SH-SY5Y (cell line): ENCODE data around the gene ASB9.

Experiments
- GATA2 ChIP-seq: IDR thresholded peaks from 2 replicates; pipeline ENCODE4 v1.6.1; 2011; ENCODE audit warnings: mild to moderate bottlenecking, low read depth, low read length
- GATA3 ChIP-seq: IDR thresholded peaks from 2 replicates; pipeline ENCODE4 v1.6.1; 2011; ENCODE audit warnings: low read depth, mild to moderate bottlenecking, low read length, moderate library complexity

Gene ASB9

DNA sequence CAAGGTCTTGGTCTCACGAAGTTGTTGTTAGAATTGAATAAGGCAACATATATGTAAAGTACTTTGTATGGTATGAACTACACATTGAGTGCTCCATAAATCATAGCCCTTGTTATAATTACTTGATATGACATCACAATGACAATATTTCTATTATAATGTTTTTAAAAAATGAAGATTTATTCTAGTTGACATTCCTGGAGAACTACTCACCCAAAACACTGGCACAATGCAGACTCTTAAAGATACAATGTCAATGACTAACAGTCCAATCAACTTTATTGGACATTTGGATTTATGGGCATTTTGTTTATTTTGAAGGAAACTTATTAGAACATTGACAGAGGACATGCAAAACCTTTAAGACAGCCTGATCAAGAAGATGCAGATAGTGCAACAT, 55.3 kb downstream of the ASB9 start:
- TF ChIP-seq GATA3 (no peak), GATA2 (no peak)

DNA sequence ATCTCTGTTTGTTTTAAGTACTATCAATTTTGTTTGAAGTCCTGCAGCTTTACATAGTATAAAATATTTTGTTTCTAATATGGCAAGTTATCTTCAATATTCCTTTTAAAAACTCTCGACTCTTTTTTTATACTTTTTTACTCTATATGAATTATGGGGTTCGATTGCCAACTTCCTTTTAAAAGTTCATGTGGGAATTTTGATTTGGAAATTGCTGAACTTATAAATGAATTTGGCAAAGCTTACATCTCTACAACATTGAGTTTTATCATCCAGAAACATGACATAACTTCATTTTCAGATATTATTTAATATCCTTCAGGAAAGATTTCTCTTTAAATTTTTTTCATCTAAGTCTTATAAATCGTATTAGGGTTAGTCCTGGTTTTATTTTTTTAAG, 60.8 kb downstream of the ASB9 start:
- TF ChIP-seq GATA2 (no peak), GATA3 (no peak)

DNA sequence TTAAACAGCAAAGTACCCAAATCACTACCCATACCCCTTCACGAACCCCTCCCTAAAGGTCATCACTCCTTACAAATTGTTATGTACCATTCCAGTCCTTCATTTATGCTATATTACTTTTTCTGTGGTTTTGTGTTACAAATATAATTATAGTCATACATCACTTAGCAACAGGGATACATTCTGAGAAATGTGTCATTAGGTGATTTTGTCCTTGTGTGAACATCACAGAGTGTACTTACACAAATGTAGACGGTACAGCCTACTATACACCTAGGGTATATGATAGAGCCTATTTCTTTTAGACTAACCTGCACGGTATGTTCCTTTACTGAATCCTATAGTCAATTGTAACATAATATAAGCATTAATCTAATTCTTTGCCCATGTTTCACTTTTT, 61.9 kb downstream of the ASB9 start:
- TF ChIP-seq GATA3 (no peak), GATA2 (no peak)

DNA sequence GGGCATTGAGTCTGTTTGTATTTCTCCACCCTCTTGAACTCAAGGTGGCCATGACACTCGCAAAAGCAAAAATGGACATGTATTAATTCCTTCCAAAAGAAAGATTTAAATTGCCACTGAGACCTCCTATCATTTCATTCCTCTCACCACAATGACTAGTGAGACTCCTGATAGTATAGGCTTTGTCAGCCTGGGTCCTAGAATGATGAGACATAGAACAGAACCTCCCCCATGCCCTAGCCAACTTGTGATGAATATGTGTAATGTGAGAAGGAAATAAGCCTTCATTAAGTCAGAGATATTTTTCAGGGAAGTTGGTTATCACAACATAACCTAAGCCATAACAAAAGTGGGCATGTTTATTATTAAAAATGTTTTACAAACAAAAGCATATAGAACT, 62.5 kb downstream of the ASB9 start:
- no peak for TF ChIP-seq GATA2
- TF ChIP-seq GATA3: no peak

DNA sequence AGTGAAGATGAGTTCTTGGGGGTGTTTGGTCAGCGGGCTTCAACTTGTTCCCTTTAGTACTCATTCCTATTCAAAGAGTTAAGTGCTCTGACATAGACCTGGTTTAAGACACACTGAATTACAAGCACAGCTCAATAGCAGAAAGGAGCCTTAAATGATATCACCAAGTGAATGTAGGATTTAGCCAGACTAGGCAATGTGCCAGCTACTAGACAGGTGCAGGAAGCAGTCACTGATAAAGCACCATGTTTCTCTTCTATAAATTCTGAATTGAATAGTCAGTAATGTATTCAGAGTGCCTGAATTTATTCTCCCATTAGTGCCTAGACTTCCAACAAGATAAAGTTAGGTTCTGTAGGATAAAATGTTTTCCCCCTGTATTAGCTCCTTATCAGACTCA, 63.6 kb downstream of the ASB9 start:
- TF ChIP-seq GATA3 (no peak), GATA2 (no peak)

DNA sequence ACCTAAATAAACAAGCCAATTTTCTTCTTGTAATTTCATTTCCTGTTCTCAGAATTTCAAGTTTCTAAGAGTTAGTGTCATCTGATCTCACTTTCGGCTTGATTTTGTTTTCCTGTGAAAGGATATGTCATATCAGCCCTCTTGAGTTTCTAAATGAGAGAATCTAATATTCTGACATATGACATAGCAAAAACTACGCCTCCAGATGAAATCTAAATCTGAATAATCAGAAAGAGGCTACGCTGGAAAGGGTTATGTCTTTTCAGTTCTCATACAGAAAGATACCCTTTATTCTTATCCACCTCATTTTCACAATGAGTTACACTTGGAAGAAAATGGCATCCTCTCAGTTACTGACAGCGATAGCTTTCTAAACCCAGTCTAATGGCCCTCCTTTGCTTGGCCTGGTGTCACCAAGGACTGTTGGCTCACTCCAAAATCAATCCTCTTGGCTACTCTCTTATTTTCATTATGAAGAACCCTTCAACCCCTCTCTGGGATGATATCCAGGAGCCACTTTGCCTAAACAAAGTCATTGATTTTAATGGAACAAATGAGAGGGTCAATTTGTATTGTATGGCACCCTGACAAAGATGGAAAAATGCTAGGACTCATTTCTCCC, 65.6 kb downstream of the ASB9 start:
- no peak for TF ChIP-seq GATA3
- TF ChIP-seq GATA2: no peak

DNA sequence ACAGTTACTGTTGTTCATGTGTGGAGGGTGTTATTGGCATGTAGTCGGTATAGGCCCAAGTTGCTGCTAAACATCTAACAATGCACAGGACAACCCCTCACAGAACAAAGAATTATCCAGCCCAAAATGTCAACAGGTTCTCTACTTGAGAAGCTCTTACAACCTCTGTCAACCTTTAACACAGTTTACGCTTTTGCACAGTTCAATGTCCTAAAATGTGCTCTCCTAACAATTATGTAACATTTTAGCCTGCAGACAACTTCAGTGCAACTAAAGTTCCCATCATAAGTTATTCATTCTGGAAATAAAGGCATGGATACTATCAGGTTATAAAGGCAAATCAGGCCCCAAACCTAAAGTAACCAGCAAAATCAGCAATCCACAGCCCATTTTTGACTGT, 66.2 kb downstream of the ASB9 start:
- TF ChIP-seq GATA2 (no peak), GATA3 (no peak)

DNA sequence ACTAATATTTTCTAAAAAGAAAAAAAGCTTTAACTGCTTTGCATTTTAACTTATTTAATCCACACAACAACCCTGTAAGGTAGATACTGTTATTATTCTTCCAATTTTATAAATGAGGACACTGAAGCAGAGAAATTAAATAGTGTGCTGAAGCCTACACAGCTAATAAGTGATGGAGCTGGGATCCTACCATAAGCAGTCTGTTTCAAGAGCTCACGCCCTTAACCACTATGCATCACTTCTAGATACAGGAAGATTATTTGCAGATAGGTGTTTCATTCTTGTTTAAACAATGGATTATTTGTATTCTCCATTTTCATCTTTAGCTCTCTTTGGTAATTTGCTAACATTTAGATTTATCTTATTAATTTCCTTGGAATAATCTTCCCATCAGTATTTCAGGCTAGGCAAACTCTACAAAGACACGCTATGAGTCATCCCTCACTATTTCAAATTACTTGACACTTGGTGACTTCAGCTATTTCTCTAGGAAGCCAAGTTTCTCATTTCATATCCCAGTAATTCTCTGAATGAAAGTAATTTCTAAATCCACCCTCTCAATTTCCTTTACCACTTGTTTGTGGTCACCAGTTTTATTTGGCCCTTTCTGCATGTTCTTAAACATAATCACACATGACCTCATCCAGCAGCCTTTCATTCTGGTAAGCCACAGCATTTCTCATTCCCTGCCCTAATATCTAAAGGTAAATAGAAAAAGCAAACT, 67.3 kb downstream of the ASB9 start:
- TF ChIP-seq GATA3 (no peak), GATA2 (no peak)

DNA sequence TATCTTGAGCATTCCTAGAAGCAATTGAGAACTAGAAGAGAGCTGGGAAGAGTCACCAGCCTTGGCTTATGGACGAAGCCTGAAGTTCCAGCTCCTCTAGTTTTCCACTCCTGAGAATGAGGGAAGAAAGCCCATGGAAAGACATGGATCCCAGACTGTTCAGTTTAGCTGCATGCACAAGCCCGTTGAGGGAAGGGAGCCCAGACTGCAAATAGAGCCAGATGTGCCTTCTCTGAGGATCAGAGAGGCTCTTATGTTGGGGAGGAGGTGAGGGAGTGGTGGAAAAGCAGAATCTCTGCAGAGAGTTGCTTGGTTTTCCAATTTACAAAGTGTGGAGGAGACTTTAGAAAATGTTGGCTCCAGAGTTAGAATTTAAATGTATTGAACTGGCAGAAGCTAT, 69.0 kb downstream of the ASB9 start:
- TF ChIP-seq GATA2: no peak
- no peak for TF ChIP-seq GATA3

DNA sequence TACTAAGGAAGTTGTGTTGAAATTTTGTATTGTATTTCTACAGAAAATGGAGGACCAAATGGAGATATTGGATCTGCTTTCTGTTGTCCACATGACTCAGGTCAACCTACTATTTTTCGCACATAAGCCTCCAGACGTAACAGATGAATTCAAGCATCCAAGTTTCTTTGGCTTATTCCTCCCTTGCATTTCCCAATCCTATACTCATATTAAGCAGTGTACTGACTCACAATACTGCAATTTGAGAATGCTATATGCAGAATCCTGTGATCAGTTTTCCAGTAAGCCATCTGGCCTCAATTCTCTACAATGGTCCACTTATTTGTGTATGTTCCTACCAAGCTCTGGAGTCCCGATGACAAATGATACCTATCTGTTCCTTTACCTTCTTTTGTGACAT, 75.7 kb downstream of the ASB9 start:
- TF ChIP-seq GATA2: no peak
- no peak for TF ChIP-seq GATA3
